ENCODE measurements around the gene RBX1.

DNA sequence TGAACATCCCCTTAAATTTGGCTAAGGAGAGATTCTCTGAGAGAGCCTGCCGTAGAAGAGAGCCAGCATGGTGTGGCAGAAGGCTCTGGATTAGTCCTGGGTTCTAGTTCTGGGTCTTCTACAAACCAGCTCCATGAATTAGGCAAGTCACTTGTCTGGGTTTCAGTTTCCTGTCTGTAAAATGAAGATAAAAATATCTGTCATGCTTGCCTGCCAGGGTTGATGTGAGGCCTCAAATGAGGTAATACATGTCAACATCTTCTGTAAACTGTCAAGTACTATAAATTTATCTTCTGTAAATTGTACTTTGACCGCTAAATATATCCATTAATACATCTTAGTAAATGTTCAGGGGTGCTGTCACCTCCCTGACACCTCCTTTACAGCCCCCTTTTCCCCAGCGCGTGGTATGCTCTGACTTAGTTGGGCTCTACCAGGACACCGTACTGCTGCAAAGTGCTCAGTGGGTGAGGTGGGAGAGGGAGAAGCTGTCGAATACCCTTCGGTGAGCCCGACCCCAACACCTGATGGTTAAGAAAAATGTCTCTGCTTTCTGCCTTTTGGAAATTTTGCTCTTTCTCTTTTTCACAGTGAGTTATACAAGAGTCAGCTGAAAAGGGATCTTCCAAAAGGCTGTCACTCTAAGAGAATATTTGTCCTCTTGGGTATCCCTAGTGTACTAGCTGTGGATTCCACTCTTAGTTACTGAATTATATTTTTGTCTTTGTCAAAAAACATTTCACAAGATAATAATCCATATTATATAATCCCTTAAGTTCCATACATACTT is 15.0 kb downstream of the RBX1 start:
- TF ChIP-seq, protein P1, sequence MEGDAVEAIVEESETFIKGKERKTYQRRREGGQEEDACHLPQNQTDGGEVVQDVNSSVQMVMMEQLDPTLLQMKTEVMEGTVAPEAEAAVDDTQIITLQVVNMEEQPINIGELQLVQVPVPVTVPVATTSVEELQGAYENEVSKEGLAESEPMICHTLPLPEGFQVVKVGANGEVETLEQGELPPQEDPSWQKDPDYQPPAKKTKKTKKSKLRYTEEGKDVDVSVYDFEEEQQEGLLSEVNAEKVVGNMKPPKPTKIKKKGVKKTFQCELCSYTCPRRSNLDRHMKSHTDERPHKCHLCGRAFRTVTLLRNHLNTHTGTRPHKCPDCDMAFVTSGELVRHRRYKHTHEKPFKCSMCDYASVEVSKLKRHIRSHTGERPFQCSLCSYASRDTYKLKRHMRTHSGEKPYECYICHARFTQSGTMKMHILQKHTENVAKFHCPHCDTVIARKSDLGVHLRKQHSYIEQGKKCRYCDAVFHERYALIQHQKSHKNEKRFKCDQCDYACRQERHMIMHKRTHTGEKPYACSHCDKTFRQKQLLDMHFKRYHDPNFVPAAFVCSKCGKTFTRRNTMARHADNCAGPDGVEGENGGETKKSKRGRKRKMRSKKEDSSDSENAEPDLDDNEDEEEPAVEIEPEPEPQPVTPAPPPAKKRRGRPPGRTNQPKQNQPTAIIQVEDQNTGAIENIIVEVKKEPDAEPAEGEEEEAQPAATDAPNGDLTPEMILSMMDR (IDR thresholded peaks at IDR 0.05; ENCODE audit: poor library complexity, severe bottlenecking): no peak
- TF ChIP-seq POLR2AphosphoS5 (IDR thresholded peaks at IDR 0.05): no peak
- no peak for TF ChIP-seq RAD21 (conservative IDR thresholded peaks at IDR 0.05)
